VCaP (cell line): ENCODE data around the gene CLIC5.

Experiments used
- H3K27ac ChIP-seq: fragments of 450-650 bp; 2 replicates; pipeline ENCODE4 v1.5.1; 2017
- CTCF ChIP-seq: fragments of 450-650 bp; conservative IDR thresholded peaks from 2 replicates; pipeline ENCODE4 v1.5.1; 2017; ENCODE audit warnings: mild to moderate bottlenecking, moderate library complexity

The CLIC5 gene

GRCh38 chr6:45997875-45998506 lies 17.7 kb downstream of the CLIC5 start:
- no peak overlapping the region for H3K27ac ChIP-seq
- TF ChIP-seq CTCF, result no peak

GRCh38 chr6:45991189-45991588 lies 24.5 kb downstream of the CLIC5 start:
- no peak overlapping the region for H3K27ac ChIP-seq

GRCh38 chr6:45990162-45990561 lies 25.5 kb downstream of the CLIC5 start:
- no peak for TF ChIP-seq CTCF

More at GRCh38 chr6:45991189-45991588, 24.5 kb downstream of the CLIC5 start:
- TF ChIP-seq CTCF, result no peak

GRCh38 chr6:45988635-45989034 lies 27.0 kb downstream of the CLIC5 start:
- no peak for TF ChIP-seq CTCF
- H3K27ac ChIP-seq, result no peak overlapping the region

More at GRCh38 chr6:45990162-45990561, 25.5 kb downstream of the CLIC5 start:
- H3K27ac ChIP-seq, result no peak overlapping the region

- TF ChIP-seq CTCF, result no peak
- H3K27ac ChIP-seq, result no peak overlapping the region
Observed at GRCh38 chr6:45987856-45988255, 27.8 kb downstream of the CLIC5 start.

- H3K27ac ChIP-seq, result no peak overlapping the region
- TF ChIP-seq CTCF, result no peak
Observed at GRCh38 chr6:45986746-45987274, 28.9 kb downstream of the CLIC5 start.

GRCh38 chr6:45984788-45985425 lies 30.8 kb downstream of the CLIC5 start:
- no peak overlapping the region for H3K27ac ChIP-seq
- no peak for TF ChIP-seq CTCF
